ENCODE measurements around the gene FOXD4. TPM values are rescaled to one million over a fixed set of nuclear protein-coding genes. Genes with fewer than 3 reads are reported as not detected.

FOXD4 gene
- total RNA-seq, 4 donors from 2014 or later, result 0.15 to 1.1 (median 0.16) TPM; not detected in 1

Other genes starting within 250 kb of the FOXD4 start
- gene WASHC1, start 89.0 kb downstream of the FOXD4 start, total RNA-seq, result 1 to 10 TPM; 3.4 to 5.1 (median 4.1) TPM
- gene ZNG1A, start 60.6 kb upstream of the FOXD4 start, total RNA-seq, result 10 to 100 TPM in 3 of 4 donors, 1 to 10 TPM in 1; 8.6 to 28.2 (median 20.8) TPM
- gene DOCK8, start 96.4 kb upstream of the FOXD4 start, total RNA-seq, result 1 to 10 TPM in 3 of 4 donors, under 1 TPM in 1; 0.80 to 2.8 (median 2.0) TPM